ENCODE results near the gene PKD1. TPM values are rescaled to one million over a fixed set of nuclear protein-coding genes. Genes with fewer than 3 reads are reported as not detected.
A peak's percentile ranks its signal among the peaks of the same experiment; 100 is the strongest.

Gene PKD1
- total and polyA plus RNA-seq, 2 of the 13 experiments (the other 11 are each of a cell fraction or from before 2014, with no cell fraction given): 22.1 to 23.0 TPM

GRCh38 chr16:2079311-2079800 lies 56.3 kb downstream of the PKD1 start:
- no peak overlapping the region for H2AFZ ChIP-seq (ENCODE audit: low read length)
- POLR2A ChIA-PET: interaction anchor here (1.0 kb wide), 1 partner anchor 76 kb away, joined by 3 read pairs; the partner anchor contains the start of gene TRAF7
- H3K9ac ChIP-seq (ENCODE audit: insufficient read depth, low read depth, low read length): no peak overlapping the region
- H3K9me3 ChIP-seq (ENCODE audit: low read length): no peaks in the 10 kb centered on the region
- no peaks in the 10 kb centered on the region for H3K79me2 ChIP-seq (ENCODE audit: insufficient read depth, low read length)
- intact Hi-C loops (cut with micrococcal nuclease; ENCODE audit: unreplicated experiment) (no loop called here), in situ Hi-C loops (cut with HindIII; ENCODE audit: extremely low pct_ligation_motif_present, low pct_unique_long_range_greater_than_20kb) (no loop called here)
- no TSS peak for BruUV-seq (replicated peaks)
- no peaks in the 10 kb centered on the region for H3K4me1 ChIP-seq (ENCODE audit: insufficient read depth, low read length)
- DNase-seq (ENCODE audit: low spot score) (no peak), FAIRE-seq (no peak), ATAC-seq (no peak)
- no peaks in the 10 kb centered on the region for H4K20me1 ChIP-seq (ENCODE audit: insufficient read depth, low read length)
- H3K27ac ChIP-seq (ENCODE audit: extremely low read length, insufficient read depth, low read length): no peak overlapping the region
- TF ChIP-seq ZNF580 (CRISPR knock-in tag; IDR thresholded peaks at IDR 0.05; ENCODE audit: borderline replicate concordance, low read depth): no peak
- TF ChIP-seq U2AF2 (IDR thresholded peaks at IDR 0.05; ENCODE audit: low read depth, low read length): no peak
- TF ChIP-seq ZNF468 (CRISPR knock-in tag; IDR thresholded peaks at IDR 0.05): no peak
- TF ChIP-seq NR0B2 (CRISPR knock-in tag; IDR thresholded peaks at IDR 0.05): no peak
- peak; percentile 1 for TF ChIP-seq AGO2 (optimal IDR thresholded peaks at IDR 0.05; ENCODE audit: low read depth, low read length)
- TF ChIP-seq BATF2 (CRISPR knock-in tag; IDR thresholded peaks at IDR 0.05): no peak
- no peaks in the 10 kb centered on the region for H3K27me3 ChIP-seq (ENCODE audit: control insufficient read depth in 1 of 2, insufficient read depth in 2 of 2, low read length in 2 of 2)
- peaks cover 13 to 14% of the 10 kb centered on the region in 2 experiments; a peak in 2 of 5 replicates for H3K36me3 ChIP-seq (replicated peaks in 1 of 2; ENCODE audit: control insufficient read depth in 1 of 2, insufficient read depth in 2 of 2, low read length in 2 of 2)
- no peak overlapping the region for H3K4me3 ChIP-seq (replicated peaks in 1 of 3; ENCODE audit: insufficient read depth in 1 of 3, low read depth in 2 of 3, low read length in 3 of 3)
- 97% methylated on average over 6 of the region's 30 CpGs for WGBS (ENCODE audit: low lambda C conversion rate)
- CTCF ChIA-PET (ENCODE audit: low intra/inter-chr PET ratio, low total read pairs): no interaction called here
- no peak overlapping the region for H3K4me2 ChIP-seq (ENCODE audit: low read depth, low read length)

GRCh38 chr16:2078691-2079090 lies 57.0 kb downstream of the PKD1 start:
- POLR2A ChIA-PET: interaction anchor here (1.0 kb wide), 1 partner anchor 77 kb away, joined by 3 read pairs; the partner anchor contains the start of gene TRAF7
- no peaks in the 10 kb centered on the region for H3K4me1 ChIP-seq (ENCODE audit: insufficient read depth, low read length)
- TF ChIP-seq PRDM15 (CRISPR knock-in tag; IDR thresholded peaks at IDR 0.05): no peak
- no peak for TF ChIP-seq ZNF577 (CRISPR knock-in tag; IDR thresholded peaks at IDR 0.05; ENCODE audit: borderline replicate concordance, low read depth)
- no peak for TF ChIP-seq ZNF710 (CRISPR knock-in tag; IDR thresholded peaks at IDR 0.05; ENCODE audit: borderline replicate concordance)
- TF ChIP-seq POLR2A (IDR thresholded peaks at IDR 0.05; ENCODE audit: insufficient read depth in 1 of 2, low read depth in 2 of 2, low read length in 2 of 2): no peak

More at GRCh38 chr16:2078691-2079090, 57.0 kb downstream of the PKD1 start:
- CTCF ChIA-PET (ENCODE audit: low intra/inter-chr PET ratio, low total read pairs): no interaction called here
- no peak overlapping the region for H3K4me3 ChIP-seq (replicated peaks in 1 of 3; ENCODE audit: insufficient read depth in 1 of 3, low read depth in 2 of 3, low read length in 3 of 3)
- no peaks in the 10 kb centered on the region for H4K20me1 ChIP-seq (ENCODE audit: insufficient read depth, low read length)
- BruUV-seq (replicated peaks): no TSS peak
- ATAC-seq (no peak), FAIRE-seq (no peak), DNase-seq (ENCODE audit: low spot score) (no peak)
- intact Hi-C loops (cut with micrococcal nuclease; ENCODE audit: unreplicated experiment) (no loop called here), in situ Hi-C loops (cut with HindIII; ENCODE audit: extremely low pct_ligation_motif_present, low pct_unique_long_range_greater_than_20kb) (no loop called here)
- no peak overlapping the region for H3K4me2 ChIP-seq (ENCODE audit: low read depth, low read length)
- WGBS (ENCODE audit: low lambda C conversion rate): 97% methylated on average over 15 of the region's 23 CpGs
- H3K36me3 ChIP-seq (replicated peaks in 1 of 2; ENCODE audit: control insufficient read depth in 1 of 2, insufficient read depth in 2 of 2, low read length in 2 of 2): peaks cover 13 to 21% of the 10 kb centered on the region in 2 experiments; a peak in 3 of 5 replicates
- no peak overlapping the region for H3K9ac ChIP-seq (ENCODE audit: insufficient read depth, low read depth, low read length)
- H3K27ac ChIP-seq (ENCODE audit: extremely low read length, insufficient read depth, low read length): no peak overlapping the region
- no peak overlapping the region for H2AFZ ChIP-seq (ENCODE audit: low read length)
- H3K9me3 ChIP-seq (ENCODE audit: low read length): no peaks in the 10 kb centered on the region
- H3K27me3 ChIP-seq (ENCODE audit: control insufficient read depth in 1 of 2, insufficient read depth in 2 of 2, low read length in 2 of 2): no peaks in the 10 kb centered on the region
- no peaks in the 10 kb centered on the region for H3K79me2 ChIP-seq (ENCODE audit: insufficient read depth, low read length)
